Parathyroid adenoma (tissue), 2 donors: ENCODE data around the gene NMT2.

Experiments
- H2AFZ ChIP-seq: fragments of 300-600 bp; sonication (generic); one replicate; pipeline ENCODE4 v1.7.0; 2017; ENCODE audit warnings: antibody characterized with exemption, mild to moderate bottlenecking
- H3K27ac ChIP-seq: fragments of 300-600 bp; sonication (generic); one replicate; pipeline ENCODE4 v1.7.0; 2017
- H3K27me3 ChIP-seq: fragments of 300-600 bp; sonication (generic); one replicate; pipeline ENCODE4 v1.7.0; 2017; ENCODE audit warnings: low read length; ENCODE audit not compliant: control insufficient read depth, insufficient read depth
- H3K36me3 ChIP-seq: fragments of 300-600 bp; sonication (generic); one replicate; pipeline ENCODE4 v1.7.0; 2017; ENCODE audit warnings: low read length; ENCODE audit not compliant: control insufficient read depth, insufficient read depth
- H3K4me1 ChIP-seq: fragments of 300-600 bp; sonication (generic); one replicate; pipeline ENCODE4 v1.7.0; 2017; ENCODE audit warnings: control low read depth
- H3K4me2 ChIP-seq: fragments of 300-600 bp; sonication (generic); one replicate; pipeline ENCODE4 v1.7.0; 2017; ENCODE audit warnings: low read length
- H3K4me3 ChIP-seq: fragments of 300-600 bp; sonication (generic); one replicate; pipeline ENCODE4 v1.7.0; 2017; ENCODE audit warnings: low read depth, low read length
- H3K79me2 ChIP-seq: fragments of 300-600 bp; sonication (generic); one replicate; pipeline ENCODE4 v1.7.0; 2017; ENCODE audit warnings: control low read depth
- H3K9ac ChIP-seq: fragments of 300-600 bp; sonication (generic); one replicate; pipeline ENCODE4 v1.7.0; 2017; ENCODE audit warnings: mild to moderate bottlenecking
- H3K9me3 ChIP-seq: fragments of 300-600 bp; sonication (generic); one replicate; pipeline ENCODE4 v1.7.0; 2017; ENCODE audit warnings: low read length; ENCODE audit not compliant: control insufficient read depth
- TF ChIP-seq, protein P1 (sequence below): fragments of 300-600 bp; sonication (generic); IDR thresholded peaks from one replicate; pipeline ENCODE4 v1.7.0; 2017; ENCODE audit warnings: antibody characterized with exemption, mild to moderate bottlenecking
- donor health status: primary hyperparathyroidism.

The NMT2 gene

DNA sequence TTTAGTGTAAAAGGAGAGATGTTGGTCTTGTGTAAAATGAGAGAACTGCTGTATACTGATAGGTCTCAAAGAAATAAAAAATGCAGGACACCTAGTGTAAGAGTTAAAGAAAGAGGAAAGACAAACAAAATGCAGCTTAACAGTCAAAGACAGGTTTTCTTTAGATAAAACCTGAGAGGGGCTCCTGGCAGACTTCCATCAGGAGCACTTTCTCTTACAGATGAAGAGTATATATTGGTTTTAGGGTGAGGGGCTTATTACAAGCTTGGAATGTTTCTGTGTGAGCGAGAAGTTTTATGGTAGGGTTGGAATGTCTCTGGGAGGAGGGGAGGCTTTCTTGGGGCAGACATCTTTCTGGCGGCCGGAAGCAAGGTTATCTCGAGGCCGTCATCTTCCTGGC, 96.1 kb downstream of the NMT2 start:
- no peak overlapping the region for H3K4me2 ChIP-seq
- H2AFZ ChIP-seq = no peak overlapping the region
- TF ChIP-seq, protein P1, sequence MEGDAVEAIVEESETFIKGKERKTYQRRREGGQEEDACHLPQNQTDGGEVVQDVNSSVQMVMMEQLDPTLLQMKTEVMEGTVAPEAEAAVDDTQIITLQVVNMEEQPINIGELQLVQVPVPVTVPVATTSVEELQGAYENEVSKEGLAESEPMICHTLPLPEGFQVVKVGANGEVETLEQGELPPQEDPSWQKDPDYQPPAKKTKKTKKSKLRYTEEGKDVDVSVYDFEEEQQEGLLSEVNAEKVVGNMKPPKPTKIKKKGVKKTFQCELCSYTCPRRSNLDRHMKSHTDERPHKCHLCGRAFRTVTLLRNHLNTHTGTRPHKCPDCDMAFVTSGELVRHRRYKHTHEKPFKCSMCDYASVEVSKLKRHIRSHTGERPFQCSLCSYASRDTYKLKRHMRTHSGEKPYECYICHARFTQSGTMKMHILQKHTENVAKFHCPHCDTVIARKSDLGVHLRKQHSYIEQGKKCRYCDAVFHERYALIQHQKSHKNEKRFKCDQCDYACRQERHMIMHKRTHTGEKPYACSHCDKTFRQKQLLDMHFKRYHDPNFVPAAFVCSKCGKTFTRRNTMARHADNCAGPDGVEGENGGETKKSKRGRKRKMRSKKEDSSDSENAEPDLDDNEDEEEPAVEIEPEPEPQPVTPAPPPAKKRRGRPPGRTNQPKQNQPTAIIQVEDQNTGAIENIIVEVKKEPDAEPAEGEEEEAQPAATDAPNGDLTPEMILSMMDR = no peak
- H3K4me3 ChIP-seq = no peak overlapping the region
- no peaks in the 10 kb centered on the region for H3K36me3 ChIP-seq
- no peaks in the 10 kb centered on the region for H3K4me1 ChIP-seq
- H3K27ac ChIP-seq = no peak overlapping the region
- H3K27me3 ChIP-seq = no peaks in the 10 kb centered on the region
- no peaks in the 10 kb centered on the region for H3K79me2 ChIP-seq
- H3K9me3 ChIP-seq = no peaks in the 10 kb centered on the region
- H3K9ac ChIP-seq = no peak overlapping the region

DNA sequence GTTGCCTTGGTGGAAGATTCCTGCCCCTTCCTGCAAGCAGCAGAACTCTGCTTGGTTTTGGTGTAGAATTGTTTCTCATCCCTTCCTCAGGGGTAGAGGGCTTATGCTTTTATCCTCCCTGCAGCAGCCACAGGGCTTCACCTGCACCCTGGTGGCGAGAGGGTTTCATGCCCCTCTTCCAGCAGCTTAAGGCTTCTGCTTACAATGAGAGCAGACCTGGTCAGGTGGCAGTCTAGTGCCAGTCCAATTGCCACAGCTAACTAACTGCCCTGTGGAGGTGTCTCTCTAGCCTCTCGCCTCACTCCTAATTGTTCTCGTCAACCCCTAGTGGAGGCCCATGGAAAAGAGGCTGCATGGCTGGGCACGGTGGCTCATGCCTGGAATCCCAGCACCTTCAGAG, 99.3 kb downstream of the NMT2 start:
- no peaks in the 10 kb centered on the region for H3K4me1 ChIP-seq
- no peaks in the 10 kb centered on the region for H3K9me3 ChIP-seq
- H2AFZ ChIP-seq = no peak overlapping the region
- TF ChIP-seq, protein P1 = no peak
- H3K27ac ChIP-seq = no peak overlapping the region
- no peak overlapping the region for H3K4me2 ChIP-seq
- no peaks in the 10 kb centered on the region for H3K79me2 ChIP-seq
- H3K4me3 ChIP-seq = no peak overlapping the region
- no peaks in the 10 kb centered on the region for H3K36me3 ChIP-seq
- H3K9ac ChIP-seq = no peak overlapping the region
- no peaks in the 10 kb centered on the region for H3K27me3 ChIP-seq

DNA sequence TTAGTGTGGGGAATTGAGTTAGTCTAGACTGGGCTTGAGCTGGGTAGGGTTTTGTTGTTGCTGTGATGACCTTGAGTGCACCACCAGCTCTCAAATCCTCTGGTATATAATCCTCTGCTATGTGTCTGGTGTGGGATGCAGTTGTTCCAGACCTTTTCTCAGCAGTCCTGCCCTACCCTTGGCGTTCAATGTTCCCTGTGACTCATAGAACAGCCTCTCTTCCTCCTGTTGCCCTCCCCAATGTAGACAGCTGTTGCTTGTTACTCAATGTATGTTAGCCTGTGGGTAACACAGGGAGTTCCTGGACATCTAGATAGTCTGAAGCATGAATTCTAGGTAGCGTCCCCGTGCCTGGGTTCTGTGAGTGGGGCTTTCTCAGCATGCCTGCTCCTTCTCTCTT, 99.7 kb downstream of the NMT2 start:
- TF ChIP-seq, protein P1 = no peak
- Histone ChIP-seq H3K4me1 (no peaks in the 10 kb centered on the region), H3K9me3 (no peaks in the 10 kb centered on the region), H3K27ac (no peak overlapping the region), H3K4me2 (no peak overlapping the region), H3K79me2 (no peaks in the 10 kb centered on the region), H3K36me3 (no peaks in the 10 kb centered on the region), H3K27me3 (no peaks in the 10 kb centered on the region), H3K4me3 (no peak overlapping the region), H2AFZ (no peak overlapping the region), H3K9ac (no peak overlapping the region)

DNA sequence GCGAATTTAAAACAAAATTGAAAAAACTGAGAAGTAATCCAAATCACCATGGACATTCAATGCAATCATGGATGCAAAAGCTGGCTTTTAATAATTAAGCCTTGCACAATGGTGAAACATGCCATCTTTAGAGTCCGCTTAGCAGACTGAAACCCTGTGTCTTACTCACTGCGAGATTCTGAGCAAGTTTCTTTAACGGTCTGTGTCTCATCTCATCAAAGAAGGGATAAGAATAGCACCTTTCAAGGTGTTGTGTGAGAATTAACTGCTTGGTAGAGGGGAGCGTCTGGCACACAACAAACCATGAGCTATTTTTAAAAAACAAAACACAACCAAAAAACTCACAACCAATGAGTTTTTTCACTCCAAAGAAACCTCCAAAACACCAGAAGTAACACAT, 101.3 kb downstream of the NMT2 start:
- H3K27me3 ChIP-seq = no peaks in the 10 kb centered on the region
- no peak overlapping the region for H3K4me3 ChIP-seq
- no peaks in the 10 kb centered on the region for H3K79me2 ChIP-seq
- no peaks in the 10 kb centered on the region for H3K36me3 ChIP-seq
- TF ChIP-seq, protein P1 = no peak
- no peak overlapping the region for H2AFZ ChIP-seq
- H3K4me1 ChIP-seq = no peaks in the 10 kb centered on the region
- H3K4me2 ChIP-seq = no peak overlapping the region
- H3K27ac ChIP-seq = no peak overlapping the region
- H3K9me3 ChIP-seq = no peaks in the 10 kb centered on the region
- H3K9ac ChIP-seq = no peak overlapping the region

DNA sequence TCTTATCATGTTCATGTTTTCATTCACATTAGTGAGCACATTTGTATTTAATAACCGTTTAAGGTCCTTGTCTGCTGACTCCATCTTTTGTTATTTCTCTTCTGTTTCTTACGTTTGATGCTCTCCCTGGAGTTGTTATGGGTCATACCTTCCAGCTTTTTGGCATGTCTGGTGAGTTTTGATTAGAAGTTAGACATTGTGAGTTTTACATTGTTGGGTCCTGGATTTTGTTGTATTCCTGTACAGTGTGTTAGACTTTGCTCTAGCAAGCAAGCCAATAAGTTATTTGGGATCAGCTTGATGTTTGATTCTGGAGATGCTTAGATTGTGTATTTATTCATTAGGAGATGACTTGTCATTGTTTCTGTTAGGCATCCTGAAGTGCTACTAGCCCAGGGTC, 107.9 kb downstream of the NMT2 start:
- no peak overlapping the region for H3K4me3 ChIP-seq
- H3K79me2 ChIP-seq = no peaks in the 10 kb centered on the region
- no peak overlapping the region for H3K4me2 ChIP-seq
- no peaks in the 10 kb centered on the region for H3K27me3 ChIP-seq
- H3K9ac ChIP-seq = no peak overlapping the region
- H3K36me3 ChIP-seq = no peaks in the 10 kb centered on the region
- H2AFZ ChIP-seq = no peak overlapping the region
- H3K9me3 ChIP-seq = no peaks in the 10 kb centered on the region
- TF ChIP-seq, protein P1 = no peak
- no peaks in the 10 kb centered on the region for H3K4me1 ChIP-seq
- H3K27ac ChIP-seq = no peak overlapping the region
